ENCODE results near the gene SMIM21. TPM values are rescaled to one million over a fixed set of nuclear protein-coding genes. Genes with fewer than 3 reads are reported as not detected.

SMIM21 gene
- total and polyA plus RNA-seq, 2 of the 8 experiments (the other 6 are each of a cell fraction or from before 2014, with no cell fraction given) = not detected

DNA sequence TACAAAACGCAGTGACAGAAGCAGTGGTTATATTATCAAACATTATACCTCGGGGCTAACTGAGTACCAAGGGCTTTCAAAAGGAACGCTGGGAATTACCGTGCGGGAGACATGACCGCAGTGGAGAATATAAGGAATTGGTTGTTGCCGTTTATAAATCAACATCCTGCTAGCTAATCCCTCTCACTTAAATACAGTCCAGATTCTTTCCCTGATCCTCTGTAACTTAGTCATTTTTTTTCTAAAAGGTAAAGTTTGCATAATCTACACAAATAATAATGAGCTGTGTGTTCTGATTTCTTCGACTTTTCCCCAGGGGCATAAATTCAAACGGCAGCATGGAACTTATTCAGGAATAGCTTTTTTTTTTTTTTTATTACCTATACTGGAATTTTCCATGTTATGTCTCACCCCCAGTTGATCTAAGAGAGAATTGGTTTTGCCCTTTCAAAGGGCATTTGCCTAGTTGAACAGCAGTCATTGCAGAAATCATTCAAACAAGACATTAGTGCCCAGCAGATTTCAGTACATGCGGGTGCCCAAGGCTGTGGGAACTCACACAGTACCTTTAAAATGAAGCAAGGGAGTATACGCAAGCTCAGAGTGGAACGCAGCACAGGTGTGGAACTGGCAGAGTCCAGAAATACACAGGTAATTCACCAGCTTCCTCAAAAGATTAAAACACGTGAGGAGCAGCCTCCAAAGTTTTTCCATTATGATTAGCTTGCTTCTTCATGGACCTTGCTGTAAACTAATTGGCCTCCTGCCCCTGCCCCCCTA is 63.9 kb downstream of the SMIM21 start:
- DNase-seq (ENCODE audit: low read depth in 1 of 2, low spot score in 2 of 2) = no peak
- Histone ChIP-seq H3K18ac (ENCODE audit: extremely low read depth, low read length) (no peak overlapping the region), H3K9me3 (ENCODE audit: insufficient read depth in 2 of 2, low read depth in 1 of 2, low read length in 1 of 2) (peaks cover 0 to 3% of the 10 kb centered on the region in 2 experiments; a peak in 1 of 4 replicates), H4K5ac (ENCODE audit: insufficient read length, low read depth, low read length) (no peak overlapping the region), H4K8ac (ENCODE audit: extremely low read depth, insufficient read depth, low read length) (no peak overlapping the region), H3K79me1 (ENCODE audit: low read depth, low read length) (no peaks in the 10 kb centered on the region), H3K56ac (replicated peaks; ENCODE audit: insufficient read length, low read depth, low read length) (no peak overlapping the region), H4K91ac (replicated peaks; ENCODE audit: insufficient read length, low read length) (no peak overlapping the region), H3K9ac (replicated peaks in 1 of 4; ENCODE audit: extremely low read depth in 1 of 4, low read depth in 3 of 4, low read length in 3 of 4) (no peak overlapping the region), H3K14ac (ENCODE audit: insufficient read length) (no peak overlapping the region), H2BK120ac (replicated peaks; ENCODE audit: low read depth, low read length) (no peak overlapping the region), H3K4me3 (ENCODE audit: extremely low read depth in 1 of 4, insufficient read depth in 2 of 4, low read depth in 3 of 4, low read length in 4 of 4) (no peak overlapping the region), H3K27ac (ENCODE audit: low read depth, low read length) (no peak overlapping the region), H4K20me1 (replicated peaks in 1 of 2; ENCODE audit: control insufficient read depth in 1 of 2, insufficient read depth in 2 of 2, low read length in 2 of 2) (peaks cover 0 to 4% of the 10 kb centered on the region in 2 experiments), H2BK5ac (ENCODE audit: low read depth, low read length) (no peak overlapping the region), H3K23me2 (ENCODE audit: low read depth, low read length) (peaks cover 7% of the 10 kb centered on the region; the same call in 1 of the 2 replicates), H3K36me3 (ENCODE audit: control insufficient read depth in 2 of 4, insufficient read depth in 4 of 4, low read length in 3 of 4) (no peaks in the 10 kb centered on the region), H2AFZ (ENCODE audit: low read length) (no peak overlapping the region), H2BK12ac (ENCODE audit: low read depth, low read length) (no peak overlapping the region), H3K4me1 (replicated peaks in 1 of 4; ENCODE audit: control insufficient read depth in 3 of 4, insufficient read depth in 4 of 4, low read length in 3 of 4) (no peaks in the 10 kb centered on the region; a peak in 1 of 7 replicates), H3K4me2 (ENCODE audit: insufficient read depth in 1 of 2, low read depth in 2 of 2, low read length in 2 of 2) (no peak overlapping the region), H3K23ac (ENCODE audit: insufficient read length) (no peak overlapping the region), H2BK20ac (ENCODE audit: low read length) (no peak overlapping the region), H3K79me2 (ENCODE audit: control insufficient read depth in 1 of 2, insufficient read depth in 2 of 2, low read length in 2 of 2) (no peaks in the 10 kb centered on the region), H2BK15ac (ENCODE audit: low read length) (no peak overlapping the region), H2AK5ac (ENCODE audit: low read depth, low read length) (no peak overlapping the region), H3K4ac (replicated peaks; ENCODE audit: insufficient read length, low read depth, low read length) (no peak overlapping the region), H3K27me3 (replicated peaks in 1 of 4; ENCODE audit: control insufficient read depth in 3 of 4, extremely low read depth in 1 of 4, insufficient read depth in 3 of 4, low read length in 3 of 4) (no peaks in the 10 kb centered on the region)
- ChIA-PET CTCF (ENCODE audit: partially characterized antibody) (no interaction called here), POLR2A (ENCODE audit: partially characterized antibody) (no interaction called here)
- 89% methylated on average over 13 of the region's 13 CpGs; no CpG with 5 or more reads in 1 of the 2 experiments for WGBS, 2 experiments (ENCODE audit: extremely low coverage in 1 of 2, insufficient coverage in 1 of 2, insufficient read length in 1 of 2, insufficient replicate concordance in 2 of 2, low coverage in 1 of 2, low lambda C conversion rate in 2 of 2, missing lambda C conversion rate in 1 of 2)
- no peak for FAIRE-seq
- TF ChIP-seq RBBP5 (IDR thresholded peaks at IDR 0.05; ENCODE audit: borderline replicate concordance, low read depth, low read length) (no peak), SUZ12 (IDR thresholded peaks at IDR 0.05; ENCODE audit: low read length) (no peak), CHD2 (IDR thresholded peaks at IDR 0.05; ENCODE audit: low read length) (no peak), TEAD4 (IDR thresholded peaks at IDR 0.05; ENCODE audit: low read depth, low read length) (no peak), SP1 (IDR thresholded peaks at IDR 0.05; ENCODE audit: low read depth, low read length) (no peak), SIN3A (conservative IDR thresholded peaks at IDR 0.05 in 1 of 2, IDR thresholded peaks at IDR 0.05 in 1 of 2; ENCODE audit: low read depth in 1 of 2, low read length in 2 of 2) (no peak), CEBPB (IDR thresholded peaks at IDR 0.05; ENCODE audit: low read depth, low read length) (no peak), SP2 (IDR thresholded peaks at IDR 0.05; ENCODE audit: low read length) (no peak), TAF7 (optimal IDR thresholded peaks at IDR 0.05; ENCODE audit: borderline replicate concordance, low read depth, low read length) (no peak)
- TF ChIP-seq, protein P1, sequence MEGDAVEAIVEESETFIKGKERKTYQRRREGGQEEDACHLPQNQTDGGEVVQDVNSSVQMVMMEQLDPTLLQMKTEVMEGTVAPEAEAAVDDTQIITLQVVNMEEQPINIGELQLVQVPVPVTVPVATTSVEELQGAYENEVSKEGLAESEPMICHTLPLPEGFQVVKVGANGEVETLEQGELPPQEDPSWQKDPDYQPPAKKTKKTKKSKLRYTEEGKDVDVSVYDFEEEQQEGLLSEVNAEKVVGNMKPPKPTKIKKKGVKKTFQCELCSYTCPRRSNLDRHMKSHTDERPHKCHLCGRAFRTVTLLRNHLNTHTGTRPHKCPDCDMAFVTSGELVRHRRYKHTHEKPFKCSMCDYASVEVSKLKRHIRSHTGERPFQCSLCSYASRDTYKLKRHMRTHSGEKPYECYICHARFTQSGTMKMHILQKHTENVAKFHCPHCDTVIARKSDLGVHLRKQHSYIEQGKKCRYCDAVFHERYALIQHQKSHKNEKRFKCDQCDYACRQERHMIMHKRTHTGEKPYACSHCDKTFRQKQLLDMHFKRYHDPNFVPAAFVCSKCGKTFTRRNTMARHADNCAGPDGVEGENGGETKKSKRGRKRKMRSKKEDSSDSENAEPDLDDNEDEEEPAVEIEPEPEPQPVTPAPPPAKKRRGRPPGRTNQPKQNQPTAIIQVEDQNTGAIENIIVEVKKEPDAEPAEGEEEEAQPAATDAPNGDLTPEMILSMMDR (IDR thresholded peaks at IDR 0.05; ENCODE audit: control extremely low read depth in 1 of 3, insufficient read depth in 1 of 3, low read depth in 1 of 3, low read length in 3 of 3) = no peak
